Suprapubic skin (tissue), 3 donors: ENCODE results near the gene AAGAB.

ENCODE experiments used
- POLR2AphosphoS5 ChIP-seq, 3 donors: sonication (generic); formaldehyde crosslinking; IDR thresholded peaks; one replicate each; pipeline ENCODE4 v1.6.1; 2017; ENCODE audit warnings: antibody characterized with exemption in 3 of 3
- TF ChIP-seq, protein P1 (sequence below), 2 donors: fragments of 200-600 bp in 1 of 2; fragments of 450-650 bp in 1 of 2; sonication (generic) in 1 of 2; IDR thresholded peaks; one replicate each; pipeline ENCODE4 v1.5.1; 2016 to 2019; ENCODE audit warnings: antibody characterized with exemption in 2 of 2, mild to moderate bottlenecking in 1 of 2, moderate library complexity in 1 of 2

DNA sequence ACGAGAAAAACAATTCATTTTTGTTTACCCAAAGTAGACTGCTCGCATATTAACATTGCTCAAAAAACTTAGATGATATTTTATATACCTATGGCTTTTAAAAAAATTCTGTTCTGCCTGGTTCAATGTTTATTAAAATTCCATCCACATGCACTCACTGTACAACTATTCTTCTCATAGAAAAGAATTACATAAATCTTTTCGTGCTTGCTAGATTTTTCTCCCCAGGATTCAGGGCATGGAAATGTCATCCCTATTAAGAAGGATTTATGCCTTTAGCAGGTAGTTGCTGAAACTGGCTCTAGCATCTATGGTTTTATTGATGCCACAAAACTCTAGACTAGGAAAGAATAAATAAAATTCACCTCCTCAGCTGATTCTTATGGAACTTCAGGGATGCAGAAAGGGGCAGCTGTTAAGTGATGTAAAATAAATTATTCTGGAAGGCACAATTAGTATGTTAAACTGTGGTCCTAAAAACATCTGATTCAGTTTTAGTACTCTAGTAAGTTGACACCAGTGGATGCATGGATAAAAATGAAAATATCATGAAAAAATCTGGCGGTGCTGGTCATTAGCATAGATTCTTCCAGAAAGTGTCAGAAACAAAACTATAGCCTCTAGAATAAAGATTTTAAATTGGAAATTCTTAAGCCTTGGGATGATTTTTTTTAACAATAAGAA, 41.6 kb downstream of the AAGAB start:
- TF ChIP-seq POLR2AphosphoS5 (IDR thresholded peaks at IDR 0.05) = no peak
- TF ChIP-seq, protein P1, sequence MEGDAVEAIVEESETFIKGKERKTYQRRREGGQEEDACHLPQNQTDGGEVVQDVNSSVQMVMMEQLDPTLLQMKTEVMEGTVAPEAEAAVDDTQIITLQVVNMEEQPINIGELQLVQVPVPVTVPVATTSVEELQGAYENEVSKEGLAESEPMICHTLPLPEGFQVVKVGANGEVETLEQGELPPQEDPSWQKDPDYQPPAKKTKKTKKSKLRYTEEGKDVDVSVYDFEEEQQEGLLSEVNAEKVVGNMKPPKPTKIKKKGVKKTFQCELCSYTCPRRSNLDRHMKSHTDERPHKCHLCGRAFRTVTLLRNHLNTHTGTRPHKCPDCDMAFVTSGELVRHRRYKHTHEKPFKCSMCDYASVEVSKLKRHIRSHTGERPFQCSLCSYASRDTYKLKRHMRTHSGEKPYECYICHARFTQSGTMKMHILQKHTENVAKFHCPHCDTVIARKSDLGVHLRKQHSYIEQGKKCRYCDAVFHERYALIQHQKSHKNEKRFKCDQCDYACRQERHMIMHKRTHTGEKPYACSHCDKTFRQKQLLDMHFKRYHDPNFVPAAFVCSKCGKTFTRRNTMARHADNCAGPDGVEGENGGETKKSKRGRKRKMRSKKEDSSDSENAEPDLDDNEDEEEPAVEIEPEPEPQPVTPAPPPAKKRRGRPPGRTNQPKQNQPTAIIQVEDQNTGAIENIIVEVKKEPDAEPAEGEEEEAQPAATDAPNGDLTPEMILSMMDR (IDR thresholded peaks at IDR 0.05) = no peak
